Kidney (tissue), 14 donors: ENCODE data around the gene TNRC6C. TPM values are rescaled to one million over a fixed set of nuclear protein-coding genes. Genes with fewer than 3 reads are reported as not detected.
A peak's percentile ranks its signal among the peaks of the same experiment; 100 is the strongest.
"Not testable (repeated sequence)": the region's sequence is repeated elsewhere in the genome, so short reads cannot be mapped to it uniquely, and the experiment has no call there.

Source experiments
- DNase-seq, 5 donors: peaks; one replicate each; pipeline ENCODE4 v3.0.0-alpha.2; 2013 to 2020
- FAIRE-seq: peaks from 2 replicates; lab custom pipeline; 2012; peaks lifted over from hg19 to GRCh38; lab: Jason Lieb, UNC
- H3K27ac ChIP-seq, 2 donors: one replicate each; pipeline ENCODE4 v1.7.0; 2013; ENCODE audit warnings: low read depth in 2 of 2, low read length in 2 of 2, inconsistent platforms in 1 of 2
- H3K27me3 ChIP-seq: one replicate; pipeline ENCODE4 v1.7.1; 2013; ENCODE audit warnings: low read length, inconsistent platforms; ENCODE audit not compliant: control insufficient read depth, insufficient read depth
- H3K36me3 ChIP-seq, 3 donors: one replicate each; pipeline versions ENCODE4 v1.7.0 to v1.7.1; 2013; ENCODE audit warnings: low read length in 3 of 3, control low read depth in 1 of 3, inconsistent platforms in 1 of 3; ENCODE audit not compliant: insufficient read depth in 3 of 3, control insufficient read depth in 2 of 3
- H3K4me1 ChIP-seq, 3 donors: one replicate each; pipeline versions ENCODE4 v1.7.0 to v1.7.1; 2013; ENCODE audit warnings: low read length in 3 of 3, inconsistent platforms in 1 of 3, low read depth in 1 of 3; ENCODE audit not compliant: control insufficient read depth in 2 of 3, insufficient read depth in 2 of 3
- H3K4me3 ChIP-seq, 3 donors: one replicate each; pipeline versions ENCODE4 v1.7.0 to v1.8.1; 2013; ENCODE audit warnings: low read length in 3 of 3, control low read depth in 1 of 3, inconsistent platforms in 1 of 3
- H3K9ac ChIP-seq, 3 donors: one replicate each; pipeline versions ENCODE4 v1.7.0 to v1.7.1; 2013; ENCODE audit warnings: low read length in 3 of 3, control low read depth in 1 of 3, inconsistent platforms in 1 of 3
- H3K9me3 ChIP-seq, 3 donors: one replicate each; pipeline versions ENCODE4 v1.7.0 to v1.7.1; 2013; ENCODE audit warnings: low read length in 3 of 3, control low read depth in 1 of 3, inconsistent platforms in 1 of 3; ENCODE audit not compliant: control insufficient read depth in 2 of 3, insufficient read depth in 1 of 3
- intact Hi-C: fragments of 100-400 bp; cut with DNase I; formaldehyde crosslinking; loops from one replicate; pipeline ENCODE4 v1.11.1; 2022
- polyA plus RNA-seq: library from polyadenylated mRNA; stranded (reverse); fragments of 350-450 nt; fragmentation: Illumina TruSeq; extraction: RNeasy Lipid Tissue Mini Kit (QIAGEN cat#74804); gene quantifications from one replicate; pipeline ENCODE4 v1.2.3, GENCODE V29; 2014; ENCODE audit warnings: low read depth, low replicate concordance; ENCODE audit not compliant: insufficient read depth
- total RNA-seq: library from RNA; stranded (reverse); fragmentation: NEBNext Ultra II Directional; extraction: Animal tissue kit (Norgen Biotek cat#: 25700); gene quantifications from one replicate; pipeline ENCODE4 v1.2.1, GENCODE V29; 2021
- TF ChIP-seq, protein P1 (sequence below): IDR thresholded peaks from 3 replicates; pipeline ENCODE4 v1.5.1; 2012; ENCODE audit warnings: mild to moderate bottlenecking, moderate library complexity, borderline replicate concordance; ENCODE audit not compliant: insufficient read depth; ENCODE audit errors: extremely low read depth
- donor health status: control.
- donor health status: control.
- donor health status: control.
- donor health status: control.
- donor health status: control.
- donor health status: DM: yes; HTN: yes; CAD: no.
- donor health status: Normal renal cell carcinoma (clear cell type).

TNRC6C gene
- total and polyA plus RNA-seq, 2 donors from 2014 or later: 1.9 to 29.4 TPM

- Histone ChIP-seq H3K9ac (no peak overlapping the region), H3K27ac (no peak overlapping the region), H3K4me1 (peaks cover 0 to 14% (median 0%) of the 10 kb centered on the region in 3 donors), H3K27me3 (no peaks in the 10 kb centered on the region), H3K9me3 (no peaks in the 10 kb centered on the region), H3K36me3 (no peaks in the 10 kb centered on the region), H3K4me3 (no peak overlapping the region)
- intact Hi-C loops: no loop called here
- TF ChIP-seq, protein P1, sequence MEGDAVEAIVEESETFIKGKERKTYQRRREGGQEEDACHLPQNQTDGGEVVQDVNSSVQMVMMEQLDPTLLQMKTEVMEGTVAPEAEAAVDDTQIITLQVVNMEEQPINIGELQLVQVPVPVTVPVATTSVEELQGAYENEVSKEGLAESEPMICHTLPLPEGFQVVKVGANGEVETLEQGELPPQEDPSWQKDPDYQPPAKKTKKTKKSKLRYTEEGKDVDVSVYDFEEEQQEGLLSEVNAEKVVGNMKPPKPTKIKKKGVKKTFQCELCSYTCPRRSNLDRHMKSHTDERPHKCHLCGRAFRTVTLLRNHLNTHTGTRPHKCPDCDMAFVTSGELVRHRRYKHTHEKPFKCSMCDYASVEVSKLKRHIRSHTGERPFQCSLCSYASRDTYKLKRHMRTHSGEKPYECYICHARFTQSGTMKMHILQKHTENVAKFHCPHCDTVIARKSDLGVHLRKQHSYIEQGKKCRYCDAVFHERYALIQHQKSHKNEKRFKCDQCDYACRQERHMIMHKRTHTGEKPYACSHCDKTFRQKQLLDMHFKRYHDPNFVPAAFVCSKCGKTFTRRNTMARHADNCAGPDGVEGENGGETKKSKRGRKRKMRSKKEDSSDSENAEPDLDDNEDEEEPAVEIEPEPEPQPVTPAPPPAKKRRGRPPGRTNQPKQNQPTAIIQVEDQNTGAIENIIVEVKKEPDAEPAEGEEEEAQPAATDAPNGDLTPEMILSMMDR: no peak
- FAIRE-seq (no peak), DNase-seq (peak in 2 of 5 donors; percentile 46 to 77)
Measured at GRCh38 chr17:77963441-77963840, 4.9 kb downstream of the TNRC6C start.

DNA sequence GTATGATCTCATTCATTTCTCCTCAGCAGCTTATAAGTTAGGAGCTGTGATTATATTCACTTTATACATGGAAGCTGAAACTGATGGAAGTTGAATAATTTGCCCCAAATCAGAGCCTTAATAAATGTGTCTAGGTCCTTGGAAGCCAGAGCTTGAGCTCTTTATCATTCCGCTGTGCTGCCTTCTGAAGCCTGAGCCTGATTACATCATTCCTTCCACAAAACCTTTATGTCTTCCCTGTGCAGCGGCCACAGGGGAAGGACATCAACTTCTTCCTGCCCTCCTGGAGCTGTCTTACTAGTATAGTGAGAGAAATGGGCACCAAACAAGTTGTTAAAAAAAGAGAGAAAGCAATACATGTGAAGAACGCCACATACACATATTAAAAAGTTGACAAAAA lies 6.8 kb downstream of the TNRC6C start:
- Histone ChIP-seq H3K9me3 (no peaks in the 10 kb centered on the region), H3K36me3 (no peaks in the 10 kb centered on the region), H3K9ac (no peak overlapping the region), H3K4me3 (no peak overlapping the region), H3K27me3 (no peaks in the 10 kb centered on the region), H3K4me1 (peaks cover 0 to 8% (median 0%) of the 10 kb centered on the region in 3 donors), H3K27ac (no peak overlapping the region)
- FAIRE-seq: no peak
- TF ChIP-seq, protein P1: no peak
- no peak for DNase-seq
- intact Hi-C loops: no loop called here

DNA sequence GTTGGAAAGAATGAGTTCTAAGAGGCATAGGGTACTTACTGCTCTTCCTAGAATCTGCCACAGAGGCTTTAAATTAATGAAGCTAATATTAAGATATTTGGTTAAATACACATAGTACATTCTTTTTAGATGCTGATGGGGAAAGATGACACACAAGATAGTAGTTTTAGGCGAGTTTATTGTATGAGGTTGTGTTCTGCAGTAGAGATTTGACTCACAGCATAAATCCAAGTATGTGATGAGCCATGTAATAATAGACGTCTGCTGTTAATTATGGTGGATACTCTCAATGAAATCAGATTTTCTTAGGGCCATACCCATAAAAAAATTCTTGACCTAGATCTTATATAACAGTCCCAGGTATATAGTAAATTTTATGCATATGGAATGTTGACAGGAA lies 8.0 kb downstream of the TNRC6C start:
- H3K9me3 ChIP-seq: no peaks in the 10 kb centered on the region
- H3K4me1 ChIP-seq: peaks cover 0 to 8% (median 0%) of the 10 kb centered on the region in 3 donors
- H3K27ac ChIP-seq: no peak overlapping the region
- H3K27me3 ChIP-seq: no peaks in the 10 kb centered on the region
- no peak for DNase-seq
- H3K4me3 ChIP-seq: no peak overlapping the region
- intact Hi-C loops: no loop called here
- H3K9ac ChIP-seq: no peak overlapping the region
- H3K36me3 ChIP-seq: no peaks in the 10 kb centered on the region
- no peak for FAIRE-seq
- TF ChIP-seq, protein P1: no peak

DNA sequence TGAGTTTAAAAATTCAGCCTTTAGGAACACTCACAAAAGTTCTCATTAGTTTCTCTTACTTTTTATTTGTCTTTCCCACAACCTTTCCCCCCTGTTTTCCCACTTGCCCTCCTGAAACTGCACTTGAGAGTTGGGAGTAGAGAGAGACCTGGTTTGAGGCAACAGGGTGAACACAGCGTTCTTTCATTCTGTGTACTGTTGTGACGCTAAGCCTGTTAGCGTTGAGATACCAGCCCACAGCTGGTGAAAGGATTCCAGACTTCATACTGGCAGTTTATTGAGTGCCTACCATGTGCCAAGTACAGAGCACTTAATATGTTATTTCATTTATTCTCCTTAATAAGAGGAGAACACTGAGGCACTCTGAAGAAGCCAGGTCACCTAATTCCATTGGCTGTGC lies 10.3 kb downstream of the TNRC6C start:
- no peak for FAIRE-seq
- no peaks in the 10 kb centered on the region for H3K27me3 ChIP-seq

DNA sequence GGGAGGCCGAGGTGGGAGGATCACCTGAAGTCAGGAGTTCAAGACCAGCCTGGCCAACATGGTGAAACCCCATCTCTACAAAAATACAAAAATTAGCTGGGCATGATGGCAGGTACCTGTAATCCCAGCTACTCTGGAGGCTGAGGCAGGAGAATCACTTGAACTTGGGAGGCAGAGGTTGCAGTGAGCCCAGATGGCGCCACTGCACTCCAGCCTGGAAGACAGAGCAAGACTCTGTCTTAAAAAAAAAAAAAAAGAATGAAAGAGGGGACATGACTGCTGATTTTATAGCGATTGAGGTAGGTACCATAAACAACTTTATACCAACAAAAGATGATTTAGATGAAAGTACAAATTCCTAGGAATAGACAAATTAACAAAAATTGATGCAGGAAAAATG lies 13.8 kb downstream of the TNRC6C start:
- DNase-seq, H3K36me3 ChIP-seq, H3K4me3 ChIP-seq, intact Hi-C loops, H3K9ac ChIP-seq, H3K9me3 ChIP-seq, H3K4me1 ChIP-seq, H3K27ac ChIP-seq, H3K27me3 ChIP-seq, FAIRE-seq: not testable (repeated sequence)

More for the DNA sequence above, 10.3 kb downstream of the TNRC6C start:
- no peak for DNase-seq
- intact Hi-C loops: no loop called here
- H3K9ac ChIP-seq: no peak overlapping the region
- H3K36me3 ChIP-seq: no peaks in the 10 kb centered on the region
- H3K4me1 ChIP-seq: peaks cover 0 to under 1% (median 0%) of the 10 kb centered on the region in 3 donors
- no peak overlapping the region for H3K27ac ChIP-seq
- no peaks in the 10 kb centered on the region for H3K9me3 ChIP-seq
- TF ChIP-seq, protein P1: no peak
- H3K4me3 ChIP-seq: no peak overlapping the region
